Stimulated activated CD4-positive, alpha-beta T cell treated with anti-CD3 and anti-CD28 coated beads, Interleukin-4, amount 100 ng/mL, for 1 hour (primary cell): ENCODE measurements around the gene FBRS.
A peak's percentile ranks its signal among the peaks of the same experiment; 100 is the strongest.
"Not testable (repeated sequence)": the region's sequence is repeated elsewhere in the genome, so short reads cannot be mapped to it uniquely, and the experiment has no call there.

Source experiments
- DNase-seq: peaks from one replicate; pipeline ENCODE4 v3.0.0-alpha.2; 2020

Gene FBRS

DNA sequence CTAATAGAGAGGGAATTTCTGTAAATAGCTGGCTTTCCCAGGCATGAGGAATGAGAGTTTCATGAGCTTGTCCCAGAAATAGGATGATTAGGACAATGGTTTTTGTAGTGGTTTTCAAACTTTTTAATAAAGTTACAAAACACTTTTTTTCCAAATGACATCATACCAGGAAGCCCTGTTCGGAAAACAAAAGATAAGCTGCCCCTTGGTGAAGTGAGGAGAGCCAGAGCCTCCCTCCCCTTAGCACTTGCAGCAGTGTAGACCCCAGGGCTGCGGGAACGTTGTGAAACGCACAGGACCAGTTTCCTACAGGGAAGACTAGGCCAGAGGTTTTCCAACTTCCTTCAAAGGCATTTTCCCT lies 7.6 kb downstream of the FBRS start:
- no peak for DNase-seq

DNA sequence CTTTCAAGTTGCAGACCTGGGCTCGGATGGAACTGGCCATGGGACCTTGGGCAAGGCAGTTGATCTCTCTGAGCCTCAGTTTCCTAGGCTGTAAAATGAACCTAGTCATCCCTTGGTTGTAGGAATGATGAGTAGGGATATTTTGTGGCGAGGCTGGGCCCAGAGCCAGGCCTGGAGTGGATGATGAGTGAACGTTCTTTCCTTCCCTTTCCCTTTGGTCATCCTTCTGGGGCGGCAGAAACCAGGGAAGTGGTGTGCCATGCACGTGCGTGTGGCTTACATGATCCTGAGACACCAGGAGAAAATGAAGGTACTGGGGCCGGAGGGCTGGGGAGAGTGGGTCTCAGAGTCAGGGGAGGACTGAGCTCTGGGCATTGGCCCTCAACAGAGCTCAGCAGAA lies 8.4 kb downstream of the FBRS start:
- no peak for DNase-seq

DNA sequence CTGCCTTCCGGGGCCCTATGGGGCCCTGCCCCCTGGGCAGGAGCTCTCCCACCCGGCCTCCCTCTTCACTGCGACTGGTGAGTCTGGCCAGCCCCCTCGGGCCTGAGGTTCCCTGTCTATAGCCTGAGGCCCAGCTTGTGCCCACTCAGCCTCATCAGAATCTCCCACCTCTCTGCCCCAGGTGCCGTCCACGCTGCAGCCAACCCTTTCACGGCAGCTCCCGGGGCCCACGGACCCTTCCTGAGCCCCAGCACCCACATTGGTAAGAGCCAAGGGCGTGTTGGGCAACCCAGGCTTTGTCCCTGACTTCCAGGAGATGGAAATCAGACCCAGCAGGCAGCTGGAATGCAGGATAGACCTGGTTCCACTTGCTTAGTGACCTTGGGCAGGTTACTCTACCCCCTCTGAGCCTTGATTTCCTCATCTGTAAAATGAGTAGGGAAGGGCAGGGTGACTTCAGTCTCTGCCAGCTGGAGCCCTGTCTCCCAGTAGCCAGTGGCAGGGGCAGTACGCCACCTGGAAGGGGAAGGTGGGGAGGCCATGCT lies 9.2 kb downstream of the FBRS start:
- no peak for DNase-seq

DNA sequence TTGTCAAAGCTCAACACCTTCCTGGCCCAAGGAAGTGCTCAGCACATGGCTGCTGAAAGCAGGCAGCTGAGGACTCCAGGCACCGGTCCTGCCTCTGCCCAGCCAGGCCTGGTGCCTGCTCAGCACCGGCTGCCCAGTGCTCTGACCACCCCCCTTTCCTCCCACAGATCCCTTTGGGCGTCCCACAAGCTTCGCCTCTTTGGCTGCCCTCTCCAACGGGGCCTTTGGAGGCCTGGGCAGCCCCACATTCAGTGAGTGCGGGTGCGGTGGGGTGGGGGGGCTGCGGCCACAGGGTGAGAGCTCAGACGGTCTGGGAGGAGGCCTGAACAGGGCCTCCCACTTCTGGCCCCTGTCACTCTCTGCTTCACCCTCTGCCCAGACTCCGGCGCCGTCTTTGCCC lies 10.2 kb downstream of the FBRS start:
- DNase-seq = no peak

DNA sequence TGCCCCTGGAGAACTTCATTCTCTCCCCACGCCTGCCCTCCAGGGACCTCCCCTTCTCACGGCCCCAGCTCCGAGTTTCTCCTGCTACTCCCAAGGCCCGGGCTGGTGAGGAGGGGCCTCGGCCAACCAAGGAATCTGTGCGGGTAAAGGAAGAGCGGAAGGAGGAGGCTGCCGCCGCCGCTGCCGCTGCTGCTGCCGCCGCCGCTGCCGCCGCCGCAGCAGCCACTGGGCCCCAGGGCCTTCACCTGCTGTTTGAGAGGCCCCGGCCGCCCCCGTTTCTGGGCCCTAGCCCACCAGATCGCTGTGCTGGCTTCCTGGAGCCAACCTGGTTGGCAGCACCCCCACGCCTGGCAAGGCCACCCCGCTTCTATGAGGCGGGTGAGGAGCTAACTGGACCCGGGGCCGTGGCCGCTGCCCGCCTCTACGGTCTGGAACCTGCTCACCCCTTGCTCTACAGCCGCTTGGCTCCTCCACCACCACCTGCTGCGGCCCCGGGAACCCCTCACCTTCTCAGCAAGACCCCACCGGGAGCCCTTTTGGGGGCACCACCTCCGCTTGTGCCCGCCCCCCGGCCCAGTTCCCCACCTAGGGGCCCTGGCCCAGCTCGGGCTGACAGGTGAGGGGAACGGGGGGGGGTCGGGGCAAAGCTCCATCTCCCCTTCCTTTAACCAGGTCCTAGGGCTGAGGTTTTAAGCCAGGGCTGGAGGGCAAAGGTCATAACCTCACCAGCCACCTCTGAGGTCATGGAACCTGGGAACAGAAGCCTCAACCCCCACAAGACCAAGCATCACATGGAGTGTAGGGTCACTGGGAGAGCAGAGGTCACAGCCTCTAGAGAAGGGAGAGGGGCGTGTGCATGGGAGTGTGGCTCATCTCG lies 11.0 kb downstream of the FBRS start:
- no peak for DNase-seq

DNA sequence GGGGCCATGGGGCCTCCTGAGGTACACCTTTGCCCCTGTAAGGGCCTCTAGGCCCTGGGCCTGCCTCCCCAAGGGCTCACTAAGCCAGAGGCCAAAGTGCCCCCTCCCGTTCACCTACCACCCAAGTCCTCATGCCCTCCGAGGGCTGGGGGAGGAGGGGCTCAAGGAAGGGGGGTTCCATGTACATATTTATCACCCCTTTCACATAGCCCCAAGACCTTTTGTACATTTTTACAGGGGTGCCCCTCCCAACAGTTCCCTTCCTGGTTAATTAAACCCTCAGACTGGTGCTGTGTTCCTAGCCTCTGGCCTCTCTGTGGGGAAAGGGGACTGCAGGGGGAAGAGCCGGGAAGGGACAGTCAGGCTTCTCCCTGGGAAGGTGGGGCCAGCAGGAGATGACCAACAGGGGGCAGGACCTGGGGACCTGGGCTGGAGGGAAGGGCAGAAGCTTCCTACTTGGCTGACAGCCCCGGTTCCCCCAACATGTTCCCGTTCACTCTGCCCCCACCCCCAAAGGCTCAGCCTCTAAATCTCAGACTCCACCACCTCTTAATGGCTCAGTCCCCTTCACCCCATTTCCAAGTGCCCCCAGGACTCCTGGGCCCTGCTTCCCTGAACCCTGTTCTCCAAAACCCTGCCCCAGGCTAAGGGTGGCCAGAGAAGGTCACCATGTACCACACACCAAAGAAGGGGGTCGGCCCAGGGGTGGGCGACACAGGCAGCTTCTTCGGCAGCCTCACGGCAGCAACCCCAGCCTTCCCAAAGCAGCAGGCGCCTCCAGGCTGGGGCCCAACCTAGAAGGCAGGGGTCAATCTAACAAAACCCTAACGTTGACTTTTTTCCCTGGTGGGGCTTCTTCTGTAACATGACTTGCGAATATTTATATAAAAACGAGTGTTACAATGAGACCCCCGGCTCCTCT lies 11.9 kb downstream of the FBRS start:
- no peak for DNase-seq

DNA sequence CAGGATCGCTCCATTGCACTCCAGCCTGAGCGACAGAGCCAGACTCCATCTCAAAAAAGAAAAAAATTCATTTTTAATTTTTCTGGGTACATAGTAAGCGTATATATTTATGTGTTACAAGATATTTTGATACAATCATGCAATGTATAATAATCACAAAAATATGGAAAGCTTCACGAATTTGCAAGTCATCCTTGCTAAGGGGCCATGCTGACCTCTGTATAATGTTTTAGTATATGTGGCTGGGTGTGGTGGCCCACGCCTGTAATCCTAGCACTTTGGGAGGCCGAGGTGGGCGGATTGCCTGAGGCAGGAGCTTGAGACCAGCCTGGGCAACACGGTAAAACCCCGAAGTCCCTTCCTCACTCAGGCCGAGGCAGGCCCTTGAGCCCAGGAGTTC lies 16.9 kb downstream of the FBRS start:
- DNase-seq = no peak

DNA sequence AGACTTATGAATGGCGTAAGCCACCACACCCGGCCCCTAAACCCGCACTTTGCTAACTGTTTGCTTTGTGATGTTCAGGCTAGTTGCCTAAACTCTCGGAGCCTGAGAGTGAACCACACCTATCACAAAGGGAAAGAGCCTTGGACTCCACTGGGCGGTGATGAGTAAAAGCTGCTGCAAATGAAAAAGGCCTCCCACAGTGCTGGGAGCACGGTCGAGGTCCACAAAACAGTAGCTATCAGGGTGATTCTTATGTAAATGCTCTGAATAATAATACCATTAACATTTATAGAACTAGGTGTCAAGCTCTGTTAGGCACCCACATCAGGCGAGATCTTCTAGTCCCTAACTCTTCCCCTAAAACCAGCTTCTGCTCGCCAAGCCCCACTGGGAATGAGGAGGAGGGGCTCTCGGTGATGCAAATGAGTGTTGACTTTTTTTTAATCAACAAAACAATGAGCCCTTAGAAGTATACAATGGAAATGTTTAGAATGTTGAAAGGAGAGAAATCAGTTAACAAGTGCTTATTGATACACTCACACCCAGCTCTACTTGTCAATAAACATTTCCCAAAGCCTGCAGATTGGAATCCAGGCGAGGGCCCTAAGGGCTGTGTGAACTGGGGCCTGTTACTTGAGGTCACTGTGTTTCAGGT lies 19.8 kb downstream of the FBRS start:
- DNase-seq = no peak

DNA sequence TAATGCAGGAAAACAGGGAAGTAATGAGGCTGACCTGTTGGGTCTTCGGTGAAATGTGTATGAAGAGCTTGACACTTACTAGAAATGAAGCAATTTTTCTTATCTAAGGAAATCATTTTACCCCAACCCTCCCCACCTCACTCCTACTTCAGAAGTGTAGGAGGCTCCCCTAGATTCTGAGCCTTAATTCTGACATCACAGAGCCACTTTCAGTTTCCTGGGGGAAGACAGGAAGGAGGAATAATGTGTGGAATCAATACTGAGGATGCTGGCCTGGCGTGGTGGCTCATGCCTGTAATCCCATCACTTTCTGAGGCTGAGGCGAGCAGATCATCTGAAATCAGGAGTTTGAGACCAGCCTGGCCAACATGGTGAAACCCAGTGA lies 20.3 kb downstream of the FBRS start:
- no peak for DNase-seq

DNA sequence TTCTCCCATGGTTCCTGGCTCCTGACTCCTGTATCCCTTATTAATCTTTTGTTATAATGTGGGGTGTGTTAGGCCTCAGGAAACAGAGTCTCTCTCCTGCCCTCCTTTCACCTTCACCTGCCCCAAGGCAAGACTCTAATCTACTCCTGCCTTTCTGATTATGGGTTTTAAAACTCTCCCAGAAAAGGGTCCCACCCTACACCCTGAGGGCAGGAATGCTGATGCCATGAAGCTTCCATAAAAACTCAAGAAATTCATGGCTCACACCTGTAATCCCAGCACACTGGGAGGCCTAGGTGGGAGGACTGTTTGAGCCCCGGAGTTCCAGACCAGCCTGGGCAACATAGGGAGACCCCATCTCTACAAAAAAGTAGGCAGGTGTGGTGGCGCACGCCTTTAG lies 22.1 kb downstream of the FBRS start:
- no peak for DNase-seq

DNA sequence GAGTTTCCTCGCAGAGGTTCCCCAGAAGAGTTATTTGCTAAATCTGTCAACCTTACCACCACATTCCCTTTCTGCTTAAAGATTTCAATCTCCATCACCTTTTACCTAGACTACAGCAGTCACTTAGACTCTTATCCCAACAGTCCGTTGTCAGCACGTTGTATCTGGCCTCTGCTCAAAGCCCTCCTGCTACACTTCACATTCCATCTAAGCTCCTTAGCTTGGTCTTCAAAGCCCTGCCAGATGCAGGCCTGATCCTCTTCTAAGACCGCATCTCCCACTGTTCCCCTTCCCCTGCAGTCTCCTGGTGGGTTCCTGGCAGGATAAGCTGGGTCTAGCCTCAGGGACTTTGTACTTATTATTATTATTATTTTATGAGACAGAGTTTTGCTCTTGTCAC lies 30.5 kb downstream of the FBRS start:
- no peak for DNase-seq

DNA sequence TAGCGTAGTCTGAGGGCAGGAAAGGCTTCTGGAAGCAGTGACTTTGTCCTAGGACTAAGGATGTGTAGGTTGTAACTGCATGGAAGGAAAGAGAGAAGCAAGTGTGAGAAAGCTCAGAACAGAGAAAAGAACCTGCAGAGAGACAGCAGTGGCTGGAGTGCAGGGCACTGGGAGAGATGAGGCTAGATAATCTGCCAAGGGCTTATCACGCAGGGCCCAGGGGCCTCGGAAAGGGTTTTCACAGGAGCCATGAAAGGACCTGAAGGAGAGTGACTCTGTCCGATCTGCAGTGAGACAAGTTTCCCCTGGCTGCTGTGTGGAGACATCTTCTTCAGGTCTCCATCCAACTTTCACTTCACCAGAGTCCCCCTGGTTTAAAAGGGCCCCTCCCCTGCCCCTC lies 33.7 kb downstream of the FBRS start:
- DNase-seq = no peak

DNA sequence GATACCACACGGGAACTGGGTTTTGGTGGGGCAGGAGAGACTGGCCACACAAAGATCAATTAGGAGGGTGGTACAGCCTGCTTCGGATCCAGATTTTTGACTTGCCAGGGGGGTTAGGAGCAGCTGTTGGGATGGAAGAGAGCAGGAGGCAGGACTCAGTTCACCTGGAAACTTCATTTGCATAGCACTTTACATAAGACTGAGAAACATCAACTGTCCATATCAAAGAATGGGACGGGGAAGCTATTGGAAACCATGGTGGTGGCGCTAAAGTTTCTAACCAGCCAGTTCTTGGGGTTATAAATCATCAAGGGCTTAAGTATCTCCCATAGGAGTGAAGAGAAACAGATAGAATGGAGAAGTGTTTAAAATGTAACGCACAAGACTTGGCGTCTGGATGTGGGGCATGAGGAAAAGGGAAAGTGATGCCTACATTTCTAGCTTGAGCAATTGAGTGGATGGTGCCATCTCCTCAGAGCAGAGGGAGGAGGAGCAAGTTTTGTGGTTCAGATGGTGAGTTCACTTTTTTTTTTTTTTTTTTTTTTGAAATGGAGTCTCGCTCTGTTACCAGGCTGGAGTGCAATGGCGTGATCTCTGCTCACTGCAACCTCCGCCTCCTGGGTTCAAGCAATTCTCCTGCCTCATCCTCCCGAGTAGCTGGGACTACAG lies 34.3 kb downstream of the FBRS start:
- no peak for DNase-seq

DNA sequence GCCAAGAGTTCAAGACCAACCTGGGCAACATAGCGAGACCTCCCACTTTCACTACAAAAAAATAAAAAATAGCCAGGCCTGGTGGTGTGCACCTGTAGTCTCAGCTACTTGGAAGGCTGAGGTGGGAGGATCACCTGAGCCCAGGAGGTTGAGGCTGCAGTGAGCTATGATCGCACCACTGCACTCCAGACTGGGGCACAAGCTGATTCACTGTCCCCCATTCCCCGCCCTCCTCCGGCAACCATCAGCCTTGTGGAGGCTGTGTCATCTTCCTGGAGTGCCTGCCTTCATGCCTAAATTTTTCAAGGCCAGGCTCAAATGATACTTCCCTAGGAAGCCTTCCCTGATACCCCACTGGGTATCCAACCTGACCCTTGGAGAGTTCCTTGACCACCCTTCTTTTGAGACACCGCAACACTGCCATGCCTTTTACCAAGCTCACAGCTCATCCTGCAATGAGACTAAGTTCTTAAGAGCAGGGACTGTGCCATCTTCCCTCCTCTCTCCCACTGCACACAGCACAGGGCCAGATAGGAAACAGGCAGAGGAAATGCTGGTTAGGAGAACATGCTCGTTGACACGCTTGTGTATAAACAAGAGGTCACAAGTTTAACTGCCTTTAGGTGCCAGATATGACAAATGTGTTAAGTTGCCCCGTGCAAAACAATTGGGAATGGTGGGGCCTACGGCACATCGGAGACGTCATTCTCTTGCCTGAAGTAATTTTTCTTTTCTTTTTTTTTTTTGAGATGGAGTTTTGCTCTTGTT lies 36.9 kb downstream of the FBRS start:
- DNase-seq = no peak

DNA sequence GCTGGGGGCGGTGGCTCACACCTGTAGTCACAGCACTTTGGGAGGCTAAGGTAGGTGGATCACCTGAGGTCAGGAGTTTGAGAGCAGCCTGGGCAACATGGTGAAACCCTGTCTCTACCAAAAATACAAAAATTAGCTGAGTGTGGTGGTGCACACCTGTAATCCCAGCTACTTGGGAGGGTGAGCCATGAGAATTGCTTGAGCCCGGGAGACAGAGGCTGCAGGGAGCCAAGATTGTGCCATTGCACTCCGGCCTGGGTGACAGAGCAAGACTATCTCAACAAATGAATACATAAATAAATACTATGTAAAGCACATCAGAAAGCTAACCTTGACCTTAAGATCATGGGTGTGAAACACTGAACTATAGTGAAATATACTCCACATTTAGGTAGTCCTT lies 38.4 kb downstream of the FBRS start:
- not testable (repeated sequence) for DNase-seq

DNA sequence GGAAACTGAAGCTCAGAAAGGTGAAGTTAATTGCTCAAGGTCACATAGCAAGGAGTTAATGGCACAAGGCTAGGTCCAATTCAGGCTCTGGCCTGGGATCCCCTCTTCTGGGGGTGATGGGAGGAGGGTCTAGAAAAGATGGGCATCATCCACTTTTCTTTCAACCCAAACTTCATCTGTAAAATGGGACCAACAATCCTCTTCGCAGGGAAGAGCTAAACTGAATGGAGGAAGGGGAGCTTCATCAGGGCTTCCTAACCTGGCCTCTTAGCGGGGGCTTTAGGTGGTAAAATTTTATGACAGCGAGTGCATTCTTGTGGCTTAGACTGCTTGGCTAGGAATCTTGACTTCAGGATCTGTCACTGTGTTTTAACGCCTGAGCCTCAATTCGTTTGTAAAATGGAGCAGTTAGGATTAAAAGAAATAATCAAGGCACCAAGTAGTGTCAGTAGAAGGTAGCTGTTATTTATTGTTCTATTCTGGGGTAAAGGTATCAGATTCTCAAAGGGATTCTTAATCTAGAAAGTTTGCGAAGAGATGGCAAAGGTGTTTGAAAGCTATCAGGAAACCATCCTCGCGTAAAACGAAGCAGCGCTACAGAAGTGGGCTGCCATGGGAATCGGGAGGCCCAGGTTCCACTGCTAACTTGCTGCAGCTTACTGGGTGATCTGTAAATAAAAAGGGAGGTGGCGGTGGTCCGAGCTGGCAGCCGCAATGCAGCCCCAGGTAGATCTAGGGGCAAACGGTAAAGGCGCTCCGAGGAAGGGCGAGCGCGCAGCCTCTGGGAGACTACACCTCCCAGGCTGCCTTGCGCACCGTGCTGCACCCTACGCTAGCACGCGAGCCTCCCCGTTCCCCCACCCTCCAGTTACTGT lies 39.3 kb downstream of the FBRS start:
- DNase-seq = no peak

DNA sequence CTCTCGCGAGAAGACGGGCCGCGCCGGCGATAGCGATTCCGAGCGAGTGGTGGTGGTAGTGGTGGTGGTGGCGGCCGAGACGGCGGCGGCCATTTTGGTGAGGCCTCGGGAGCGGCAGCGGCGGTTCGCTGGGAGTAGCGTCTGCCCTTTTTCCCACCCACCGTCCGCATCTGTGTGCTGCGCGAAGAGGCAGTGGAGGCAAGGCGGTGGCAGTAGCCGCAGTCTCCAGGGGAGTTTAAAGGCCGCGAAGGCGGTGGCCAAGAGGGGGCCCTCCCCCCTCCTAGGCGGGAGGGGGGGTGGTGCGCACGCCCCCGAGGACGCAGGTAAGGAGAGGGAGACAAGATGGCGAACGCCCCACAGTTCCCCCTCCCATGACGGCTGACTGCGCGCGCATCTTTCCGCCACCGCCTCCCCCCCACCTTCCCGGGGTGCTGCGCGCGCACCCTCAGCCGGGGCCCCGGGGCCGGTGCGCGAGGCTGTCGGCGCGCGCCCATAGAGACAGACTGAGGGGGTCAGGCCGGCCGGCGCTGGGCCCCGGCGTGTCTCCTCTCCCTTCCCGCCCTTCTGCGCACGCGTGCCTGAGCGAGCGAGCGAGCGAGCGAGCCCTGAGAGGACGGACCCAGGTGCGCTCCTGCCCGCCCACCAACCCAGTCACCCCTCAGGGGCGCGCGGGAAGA lies 40.0 kb downstream of the FBRS start:
- peak; percentile 99 for DNase-seq

DNA sequence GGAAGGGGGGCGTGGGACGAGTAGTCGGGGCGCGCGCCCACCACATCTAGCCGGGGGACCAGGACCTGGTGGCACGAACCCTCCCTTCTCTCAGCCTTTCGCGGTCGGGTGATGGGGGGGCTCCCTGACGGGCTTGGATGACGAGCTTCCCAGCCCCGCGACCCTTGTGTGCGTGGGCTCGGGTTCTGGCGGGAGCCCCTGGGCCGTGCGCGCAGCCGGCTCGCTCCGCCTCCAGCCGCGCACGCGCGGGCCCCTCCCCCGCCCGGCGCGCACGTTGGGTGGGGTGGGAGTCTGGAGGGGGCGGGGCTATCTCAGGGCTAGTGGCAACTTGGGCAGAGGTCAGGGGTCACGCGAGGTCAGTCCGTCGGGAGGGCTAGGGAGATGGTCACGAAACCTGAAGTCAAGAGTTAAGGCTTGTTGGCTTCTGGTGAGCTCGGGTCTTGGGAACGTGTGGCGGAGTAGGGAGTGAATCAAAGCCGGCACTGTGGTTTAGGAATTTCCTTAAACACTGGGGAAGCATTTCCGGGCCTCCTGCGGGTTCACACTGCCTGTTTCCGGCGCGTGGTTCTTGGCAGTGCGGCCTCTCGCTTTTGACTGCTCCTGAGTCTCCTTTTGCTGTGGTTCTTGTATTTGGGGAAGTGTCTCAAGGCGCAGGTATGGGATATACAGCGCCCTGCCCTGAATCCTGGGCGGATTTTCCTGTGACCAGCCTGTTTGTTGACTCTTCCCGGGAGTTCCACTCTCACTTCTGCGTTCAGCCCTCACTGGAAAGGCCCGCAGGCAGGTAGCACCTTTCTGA lies 40.8 kb downstream of the FBRS start, which contains the start of gene SRCAP:
SRCAP (plus strand) TSS at position 356 of the 799 bp plus-strand sequence. CDS start 1,654 bp downstream, outside the sequence.
- peak; percentile 84 for DNase-seq

DNA sequence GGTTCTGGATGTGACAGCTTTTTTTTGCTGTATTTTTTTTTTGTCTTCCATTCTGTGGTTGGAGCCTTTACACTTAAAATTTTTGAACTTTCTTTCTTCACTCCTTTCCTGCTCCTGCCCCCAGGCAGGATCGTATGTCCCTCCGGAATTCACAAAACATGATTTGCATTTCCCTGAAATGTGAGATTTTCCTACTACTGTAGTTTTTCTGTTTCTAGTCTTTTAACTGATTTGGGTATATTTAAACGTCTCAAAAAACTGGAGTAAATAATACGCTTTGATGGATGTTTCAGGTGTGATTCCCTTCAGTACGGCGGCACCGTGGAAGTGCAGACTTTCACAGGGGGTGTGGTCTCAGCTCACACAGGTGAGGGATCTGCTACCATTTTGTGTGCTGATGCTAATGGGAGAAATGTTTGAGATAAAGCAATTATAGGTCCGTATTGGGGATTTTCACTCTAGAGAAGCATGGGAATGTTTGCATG lies 41.4 kb downstream of the FBRS start:
- no peak for DNase-seq
